Posterior cingulate gyrus (tissue), 11 donors: Measurements from ENCODE around the gene TRAF2.
"Not testable (repeated sequence)": the region's sequence is repeated elsewhere in the genome, so short reads cannot be mapped to it uniquely, and the experiment has no call there.

ENCODE experiments used
- DNase-seq, 10 donors: peaks; one replicate each; pipeline versions ENCODE4 v3.0.0 to v3.0.0-alpha.2; 2020 to 2021; ENCODE audit warnings: mixed read lengths in 3 of 10
- intact Hi-C: fragments of 100-400 bp; cut with DNase I; formaldehyde crosslinking; loops from one replicate; pipeline ENCODE4 v1.15.1; 2023

Gene TRAF2

GRCh38 chr9:136856079-136856476 lies 30.2 kb upstream of the TRAF2 start:
- DNase-seq: peak in 2 of 10 donors; percentile 8 to 77
- intact Hi-C loops: no loop called here

GRCh38 chr9:136856541-136857141 lies 29.7 kb upstream of the TRAF2 start:
- intact Hi-C loops: no loop called here
- DNase-seq: peak in 1 of 10 donors; percentile 71

- intact Hi-C loops: no loop called here
- DNase-seq: peak in 2 of 10 donors; percentile 7 to 78
Observed at GRCh38 chr9:136857166-136857565, 29.1 kb upstream of the TRAF2 start.

GRCh38 chr9:136857581-136858412 lies 28.5 kb upstream of the TRAF2 start:
- peak in 3 of 10 donors; percentile 7 to 84 (median 9) for DNase-seq
- intact Hi-C loops: no loop called here

- DNase-seq: peak in 1 of 10 donors; percentile 63
- intact Hi-C loops: no loop called here
Observed at GRCh38 chr9:136858452-136858843, 27.9 kb upstream of the TRAF2 start.

GRCh38 chr9:136858844-136859757 lies 27.2 kb upstream of the TRAF2 start:
- DNase-seq: peak; percentile 46 to 96 (median 70)
- intact Hi-C loops: no loop called here

GRCh38 chr9:136860529-136860928 lies 25.8 kb upstream of the TRAF2 start:
- peak in 1 of 10 donors; percentile 71 for DNase-seq
- intact Hi-C loops: no loop called here

- intact Hi-C loops: no loop called here
- DNase-seq: peak in 1 of 10 donors; percentile 77
Observed at GRCh38 chr9:136860933-136861873, 25.1 kb upstream of the TRAF2 start.

GRCh38 chr9:136861874-136862457 lies 24.4 kb upstream of the TRAF2 start:
- peak in 2 of 10 donors; percentile 65 to 69 for DNase-seq
- intact Hi-C loops: no loop called here

GRCh38 chr9:136862849-136863622 lies 23.3 kb upstream of the TRAF2 start:
- DNase-seq: peak in 2 of 10 donors; percentile 79
- intact Hi-C loops: no loop called here

- peak in 1 of 10 donors; percentile 57 for DNase-seq
- intact Hi-C loops: no loop called here
Observed at GRCh38 chr9:136863623-136864273, 22.6 kb upstream of the TRAF2 start.

GRCh38 chr9:136865041-136865767 lies 21.1 kb upstream of the TRAF2 start:
- intact Hi-C loops: no loop called here
- no peak for DNase-seq

- DNase-seq: no peak
- intact Hi-C loops: no loop called here
Observed at GRCh38 chr9:136865768-136866103, 20.6 kb upstream of the TRAF2 start.

- DNase-seq, intact Hi-C loops: not testable (repeated sequence)
Observed at GRCh38 chr9:136866898-136867421, 19.4 kb upstream of the TRAF2 start.

GRCh38 chr9:136867480-136867879 lies 18.8 kb upstream of the TRAF2 start:
- intact Hi-C loops: no loop called here
- DNase-seq: peak in 2 of 10 donors; percentile 56 to 58

- intact Hi-C loops: no loop called here
Observed at GRCh38 chr9:136867917-136868316, 18.4 kb upstream of the TRAF2 start.

GRCh38 chr9:136868644-136869043 lies 17.7 kb upstream of the TRAF2 start:
- intact Hi-C loops: no loop called here

More at GRCh38 chr9:136867917-136868316, 18.4 kb upstream of the TRAF2 start:
- no peak for DNase-seq

More at GRCh38 chr9:136868644-136869043, 17.7 kb upstream of the TRAF2 start:
- DNase-seq: peak in 2 of 10 donors; percentile 46 to 55
